Endothelial cell of umbilical vein (primary cell): Measurements from ENCODE around the gene ADIPOQ. TPM values are rescaled to one million over a fixed set of nuclear protein-coding genes. Genes with fewer than 3 reads are reported as not detected.

Experiments
- BruUV-seq: library from RNA; stranded (reverse); fragments of 400-500 nt; replicated peaks from 2 replicates; lab custom pipeline; 2021; lab: Mats Ljungman, UMichigan
- CTCF ChIA-PET: fragments of 300-600, 350-600 bp; sonication (Branson Sonifier 250); formaldehyde crosslinking; loops from one replicate; lab custom pipeline; 2021; ENCODE audit warnings: antibody characterized with exemption, inconsistent platforms; lab: Charles Lee
- POLR2A ChIA-PET: fragments of 300-600, 350-600 bp; sonication (Branson Sonifier 250); formaldehyde crosslinking; loops from one replicate; lab custom pipeline; 2021; ENCODE audit warnings: antibody characterized with exemption, inconsistent platforms; lab: Charles Lee
- DNase-seq: peaks from one replicate; pipeline ENCODE4 v3.0.0-alpha.2; 2011; ENCODE audit warnings: low read depth, low spot score
- FAIRE-seq: peaks from 2 replicates; lab custom pipeline; 2011; peaks lifted over from hg19 to GRCh38; lab: Jason Lieb, UNC
- H2AFZ ChIP-seq: 2 replicates; pipeline ENCODE4 v1.6.0; 2012; ENCODE audit warnings: low read depth, low read length, control low read depth, inconsistent platforms
- H3K27ac ChIP-seq: 2 replicates; pipeline ENCODE4 v1.5.1; 2011; ENCODE audit warnings: low read depth, mild to moderate bottlenecking, control low read depth, low read length, moderate library complexity; ENCODE audit not compliant: insufficient read depth
- H3K27me3 ChIP-seq, 2 experiments: 2 replicates each; pipeline versions ENCODE4 v1.6.0 to v1.6.1; 2011; ENCODE audit warnings: low read length in 2 of 2, mixed read lengths in 1 of 2; ENCODE audit not compliant: control insufficient read depth in 2 of 2, insufficient read depth in 2 of 2
- H3K36me3 ChIP-seq, 2 experiments: 2 replicates in 1 of 2; 3 replicates in 1 of 2; pipeline ENCODE4 v1.5.1; 2011; ENCODE audit warnings: low read length in 2 of 2, mild to moderate bottlenecking in 1 of 2, moderate library complexity in 1 of 2; ENCODE audit not compliant: control insufficient read depth in 2 of 2, insufficient read depth in 2 of 2; ENCODE audit errors: extremely low read depth in 1 of 2
- H3K4me1 ChIP-seq: 3 replicates; pipeline ENCODE4 v1.5.1; 2011; ENCODE audit warnings: mild to moderate bottlenecking, low read length; ENCODE audit not compliant: control insufficient read depth, insufficient read depth; ENCODE audit errors: extremely low read depth
- H3K4me2 ChIP-seq: 2 replicates; pipeline ENCODE4 v1.6.1; 2011; ENCODE audit warnings: low read length, control low read depth, mixed read lengths; ENCODE audit not compliant: insufficient read depth
- H3K4me3 ChIP-seq, 3 experiments: fragments of 200-600 bp in 1 of 3; sonication (generic), shearing (Covaris generic) in 1 of 3; replicated peaks in 1 of 3; 2 replicates each; pipeline ENCODE4 v1.5.1; 2011 to 2016; ENCODE audit warnings: control low read depth in 3 of 3, low read length in 3 of 3, mild to moderate bottlenecking in 2 of 3, inconsistent platforms in 1 of 3, low read depth in 1 of 3, moderate library complexity in 1 of 3; ENCODE audit not compliant: insufficient read depth in 1 of 3
- H3K79me2 ChIP-seq: 2 replicates; pipeline ENCODE4 v1.6.0; 2012; ENCODE audit warnings: low read length, inconsistent platforms; ENCODE audit not compliant: control insufficient read depth, insufficient read depth
- H3K9ac ChIP-seq: replicated peaks from 2 replicates; pipeline ENCODE3; 2011; ENCODE audit warnings: low read length, control low read depth; ENCODE audit not compliant: insufficient read depth; ENCODE audit errors: extremely low read depth
- H3K9me1 ChIP-seq: replicated peaks from 3 replicates; pipeline ENCODE4 v1.6.0; 2011; ENCODE audit warnings: mild to moderate bottlenecking, low read length; ENCODE audit not compliant: control insufficient read depth, insufficient read depth; ENCODE audit errors: extremely low read depth
- H3K9me3 ChIP-seq: replicated peaks from 2 replicates; pipeline ENCODE4 v1.5.1; 2012; ENCODE audit warnings: low read length, inconsistent platforms; ENCODE audit not compliant: control insufficient read depth, insufficient read depth
- H4K20me1 ChIP-seq: replicated peaks from 2 replicates; pipeline ENCODE3; 2011; ENCODE audit warnings: mild to moderate bottlenecking, low read length; ENCODE audit not compliant: control insufficient read depth, insufficient read depth; ENCODE audit errors: extremely low read depth
- EZH2 ChIP-seq: IDR thresholded peaks from 2 replicates; pipeline ENCODE4 v1.6.1; 2012; ENCODE audit warnings: borderline replicate concordance, low read depth, mild to moderate bottlenecking, moderate library complexity, low read length, inconsistent platforms; ENCODE audit not compliant: severe bottlenecking
- FOS ChIP-seq: IDR thresholded peaks from 2 replicates; pipeline ENCODE4 v1.6.1; 2011; ENCODE audit warnings: mild to moderate bottlenecking, low read length, moderate library complexity, borderline replicate concordance; ENCODE audit not compliant: insufficient read depth
- GATA2 ChIP-seq: IDR thresholded peaks from 2 replicates; pipeline ENCODE4 v1.7.0; 2011; ENCODE audit warnings: low read depth, mild to moderate bottlenecking, moderate library complexity, mixed read lengths, low read length; ENCODE audit not compliant: insufficient read length, insufficient read depth
- JUN ChIP-seq: IDR thresholded peaks from 2 replicates; pipeline ENCODE4 v1.6.1; 2011; ENCODE audit warnings: borderline replicate concordance, low read depth; ENCODE audit not compliant: insufficient read length, insufficient read depth
- MAX ChIP-seq: IDR thresholded peaks from 2 replicates; pipeline ENCODE4 v1.6.1; 2011; ENCODE audit not compliant: insufficient read depth, insufficient read length
- MYC ChIP-seq: IDR thresholded peaks from one replicate; pipeline ENCODE4 v1.6.1; 2011; ENCODE audit warnings: mild to moderate bottlenecking, low read depth, low read length
- POLR2A ChIP-seq: IDR thresholded peaks from 2 replicates; pipeline ENCODE4 v1.6.1; 2012; ENCODE audit warnings: low read depth, mild to moderate bottlenecking, control low read depth, low read length
- POLR2AphosphoS5 ChIP-seq: IDR thresholded peaks from 2 replicates; pipeline ENCODE4 v1.6.1; 2012; ENCODE audit warnings: low read depth, mild to moderate bottlenecking, control low read depth, low read length, moderate library complexity; ENCODE audit not compliant: insufficient read depth
- dilution Hi-C: fragments of 300-500 bp; cut with MboI; formaldehyde crosslinking; loops from one replicate; pipeline ENCODE4 v1.15.0; 2019; ENCODE audit warnings: low sequenced_read_pairs; ENCODE audit not compliant: extremely low pct_ligation_motif_present
- intact Hi-C: fragments of 100-400 bp; cut with micrococcal nuclease; formaldehyde crosslinking; loops from one replicate; pipeline ENCODE4 v1.10.0; 2022
- polyA plus RNA-seq, 4 experiments: library from polyadenylated mRNA; depleted of rRNA in 3 of 4; stranded (reverse) in 3 of 4; unstranded in 1 of 4; fragments of >200 nt; gene quantifications; 2 replicates each; pipeline versions ENCODE4 v1.2.1 to v1.2.3, GENCODE V29; 2011 to 2012; ENCODE audit warnings: missing spikeins in 1 of 4
- total RNA-seq: library from RNA; stranded (reverse); gene quantifications from 2 replicates; pipeline ENCODE4 v1.2.3, GENCODE V29; 2021
- TF ChIP-seq, protein P1 (sequence below), 2 donors: IDR thresholded peaks; 1 replicate in 1 of 2; 2 replicates in 1 of 2; pipeline ENCODE4 v1.5.1; 2011; ENCODE audit warnings: low read length in 2 of 2, mild to moderate bottlenecking in 2 of 2, moderate library complexity in 2 of 2, control low read depth in 1 of 2, inconsistent platforms in 1 of 2, low read depth in 1 of 2; ENCODE audit not compliant: insufficient read depth in 1 of 2; ENCODE audit errors: extremely low read depth in 1 of 2

ADIPOQ gene
- total and polyA plus RNA-seq, 2 donors (not counting 3 experiments of a cell fraction or from before 2014, with no cell fraction given): not detected

GRCh38 chr3:186826410-186826975 lies 16.0 kb upstream of the ADIPOQ start:
- Histone ChIP-seq H3K27ac (no peak overlapping the region), H3K9me3 (no peaks in the 10 kb centered on the region), H3K4me2 (peak overlapping the region; percentile 71), H3K79me2 (no peaks in the 10 kb centered on the region), H3K9me1 (no peaks in the 10 kb centered on the region), H3K4me1 (peaks cover 8% of the 10 kb centered on the region), H2AFZ (no peak overlapping the region), H3K4me3 (peak overlapping the region in 2 of 3 experiments; percentile 38 to 69), H3K36me3 (no peaks in the 10 kb centered on the region), H4K20me1 (no peaks in the 10 kb centered on the region), H3K9ac (no peak overlapping the region), H3K27me3 (peaks cover 25 to 30% of the 10 kb centered on the region in 2 experiments)
- FAIRE-seq: no peak
- intact Hi-C loops: no loop called here
- POLR2A ChIA-PET: interaction anchor here (0.5 kb wide), 1 partner anchor 114 kb away, joined by 5 read pairs; no protein-coding TSS in a partner anchor
- no peak for DNase-seq
- CTCF ChIA-PET: interaction anchor here (1.2 kb wide), 1 partner anchor 23 kb away, joined by 12 read pairs; no protein-coding TSS in a partner anchor
- TF ChIP-seq EZH2 (no peak), FOS (no peak), GATA2 (no peak), MAX (no peak), MYC (no peak), POLR2A (no peak), JUN (no peak), POLR2AphosphoS5 (no peak)
- TF ChIP-seq, protein P1, sequence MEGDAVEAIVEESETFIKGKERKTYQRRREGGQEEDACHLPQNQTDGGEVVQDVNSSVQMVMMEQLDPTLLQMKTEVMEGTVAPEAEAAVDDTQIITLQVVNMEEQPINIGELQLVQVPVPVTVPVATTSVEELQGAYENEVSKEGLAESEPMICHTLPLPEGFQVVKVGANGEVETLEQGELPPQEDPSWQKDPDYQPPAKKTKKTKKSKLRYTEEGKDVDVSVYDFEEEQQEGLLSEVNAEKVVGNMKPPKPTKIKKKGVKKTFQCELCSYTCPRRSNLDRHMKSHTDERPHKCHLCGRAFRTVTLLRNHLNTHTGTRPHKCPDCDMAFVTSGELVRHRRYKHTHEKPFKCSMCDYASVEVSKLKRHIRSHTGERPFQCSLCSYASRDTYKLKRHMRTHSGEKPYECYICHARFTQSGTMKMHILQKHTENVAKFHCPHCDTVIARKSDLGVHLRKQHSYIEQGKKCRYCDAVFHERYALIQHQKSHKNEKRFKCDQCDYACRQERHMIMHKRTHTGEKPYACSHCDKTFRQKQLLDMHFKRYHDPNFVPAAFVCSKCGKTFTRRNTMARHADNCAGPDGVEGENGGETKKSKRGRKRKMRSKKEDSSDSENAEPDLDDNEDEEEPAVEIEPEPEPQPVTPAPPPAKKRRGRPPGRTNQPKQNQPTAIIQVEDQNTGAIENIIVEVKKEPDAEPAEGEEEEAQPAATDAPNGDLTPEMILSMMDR (IDR thresholded peaks at IDR 0.05; ENCODE audit: extremely low read depth in 1 of 2, insufficient read depth in 1 of 2, low read depth in 1 of 2, low read length in 2 of 2): no peak
- dilution Hi-C loops: no loop called here
- BruUV-seq: no TSS peak
